NOMO-1 treated with dmso at 0.1 percent for 144 hours (cell line): ENCODE data around the gene HOMER1.
"Not testable (repeated sequence)": the region's sequence is repeated elsewhere in the genome, so short reads cannot be mapped to it uniquely, and the experiment has no call there.

Experiments
- DNase-seq: peaks from one replicate; lab custom pipeline; 2025; ENCODE audit not compliant: unreplicated experiment; lab: John Stamatoyannopoulos, UW

HOMER1 gene

DNA sequence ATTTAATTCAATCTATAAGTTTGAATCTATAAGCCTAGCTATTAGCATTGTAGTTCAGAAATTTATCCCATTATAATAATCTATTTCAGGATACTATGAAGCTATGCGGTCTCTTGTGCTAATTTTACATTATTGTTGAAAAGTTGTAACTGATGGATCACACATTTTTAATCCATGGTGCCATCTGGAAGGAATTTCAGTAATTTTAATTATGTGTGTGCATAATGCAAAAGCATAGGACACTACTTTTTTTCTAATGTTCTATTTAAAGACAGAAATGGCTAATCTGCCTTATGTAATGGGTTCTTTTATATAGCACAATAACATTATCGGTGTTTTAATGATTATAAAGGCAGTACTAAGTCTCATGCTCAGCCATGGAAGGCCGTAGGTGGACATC lies 90.6 kb downstream of the HOMER1 start:
- no peak for DNase-seq

DNA sequence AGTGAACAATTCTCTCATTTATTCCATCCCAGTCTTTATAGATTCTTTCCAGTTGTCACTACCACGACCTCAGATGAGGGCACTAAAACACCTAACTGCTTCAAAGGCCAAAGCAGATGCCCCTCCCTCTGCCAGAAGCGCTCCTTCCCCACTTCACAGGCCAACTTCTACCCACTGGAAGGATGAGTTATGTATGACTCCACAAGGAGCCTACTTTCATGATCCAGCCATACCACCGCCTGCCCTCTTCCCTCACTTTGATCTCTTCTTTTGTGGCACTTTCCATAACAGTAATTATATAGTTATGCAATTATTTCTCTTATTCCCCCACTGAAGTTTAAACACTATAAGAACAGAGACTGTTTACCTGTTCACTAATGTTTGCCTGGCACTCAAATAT lies 93.7 kb downstream of the HOMER1 start:
- DNase-seq, result no peak

DNA sequence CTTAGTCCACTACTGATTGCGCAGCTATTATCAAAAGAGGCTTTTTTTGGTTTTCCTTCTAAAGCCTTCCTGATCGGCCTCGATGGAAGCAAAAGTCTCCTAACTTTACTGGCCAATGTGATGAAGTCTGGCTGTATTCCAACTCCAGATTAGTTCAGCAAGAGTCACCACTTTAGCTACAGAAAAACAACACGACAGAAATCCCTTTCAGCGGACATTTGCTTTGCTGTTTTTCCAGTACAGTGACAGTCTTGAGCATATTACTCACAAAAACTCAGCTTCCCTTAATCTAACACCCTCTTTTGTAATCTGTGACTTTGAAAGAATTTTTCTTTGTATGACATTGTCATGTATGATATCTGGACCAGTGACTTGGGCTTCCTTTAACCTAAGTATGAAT lies 95.7 kb downstream of the HOMER1 start:
- no peak for DNase-seq

DNA sequence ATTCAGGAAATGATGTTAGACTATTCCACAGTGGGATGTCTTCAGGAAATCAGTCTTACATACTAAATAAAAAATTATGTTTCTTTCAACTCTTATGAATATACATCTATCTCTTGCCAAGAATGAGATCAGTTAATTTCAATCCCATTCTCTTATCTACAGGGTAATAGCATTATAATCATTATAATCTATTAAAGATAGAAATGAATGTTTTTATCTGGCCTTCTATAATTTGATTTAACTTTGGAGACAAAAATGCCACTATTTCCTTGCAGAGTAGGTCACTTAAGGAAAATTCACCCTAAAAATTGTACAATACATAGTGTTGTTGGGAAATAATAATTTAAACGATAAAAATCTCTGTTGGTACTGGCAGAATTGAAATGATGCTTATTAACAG lies 96.4 kb downstream of the HOMER1 start:
- no peak for DNase-seq

DNA sequence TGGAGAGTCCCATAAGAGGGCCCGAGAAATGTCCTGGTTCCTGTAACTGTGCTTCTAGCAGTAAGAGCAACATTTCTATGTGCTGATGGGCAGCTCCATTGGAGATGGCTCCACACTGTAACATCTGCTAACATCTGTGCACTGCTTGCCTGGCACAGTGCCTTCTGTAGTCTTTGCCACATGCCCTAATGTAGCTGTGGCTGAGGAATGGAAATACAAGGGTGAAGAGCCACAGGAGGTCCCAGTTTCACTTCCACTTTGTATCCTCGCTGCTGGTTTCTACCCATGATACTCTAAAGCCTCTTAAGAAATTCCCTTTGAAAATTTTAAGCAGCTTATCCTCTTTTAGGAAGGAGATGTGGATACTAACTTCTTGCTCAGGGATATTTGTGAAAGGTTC lies 97.4 kb downstream of the HOMER1 start:
- peak; percentile 68 for DNase-seq

DNA sequence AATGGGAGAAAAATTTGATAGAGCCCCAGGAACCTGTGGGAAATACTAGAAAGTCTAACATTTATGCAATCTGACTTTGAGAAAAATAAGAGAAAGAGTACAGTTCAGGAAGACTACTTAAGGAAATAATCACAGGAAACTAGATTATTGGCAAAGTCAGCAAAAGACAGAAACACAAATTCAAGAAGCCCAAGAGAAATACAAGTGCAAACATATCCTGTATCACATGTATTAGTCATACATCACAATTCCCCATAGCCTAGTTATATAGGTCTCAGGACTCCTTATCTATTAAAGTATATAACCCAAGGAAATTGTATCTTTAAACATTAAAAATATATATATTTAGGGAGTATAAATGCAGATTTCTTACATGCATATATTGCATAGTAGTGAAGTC lies 100.8 kb downstream of the HOMER1 start:
- no peak for DNase-seq

DNA sequence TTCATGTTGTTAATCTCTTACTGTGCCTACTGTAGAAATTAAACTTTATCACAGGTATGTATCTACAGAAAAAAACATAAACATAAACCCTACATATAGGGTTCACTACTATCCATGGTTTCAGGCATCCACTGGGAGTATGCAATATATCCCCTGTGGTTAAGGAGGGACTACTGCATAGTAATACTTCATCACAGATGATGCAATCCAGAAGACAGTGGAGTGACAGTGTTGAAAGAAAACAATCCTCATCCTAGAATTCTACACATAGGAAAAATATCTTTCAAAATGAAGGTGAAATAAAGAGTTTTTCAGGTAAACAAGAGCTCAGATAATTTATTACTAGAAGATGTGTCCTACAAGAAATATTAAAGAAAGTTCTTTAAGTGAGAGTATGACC lies 105.9 kb downstream of the HOMER1 start:
- no peak for DNase-seq

DNA sequence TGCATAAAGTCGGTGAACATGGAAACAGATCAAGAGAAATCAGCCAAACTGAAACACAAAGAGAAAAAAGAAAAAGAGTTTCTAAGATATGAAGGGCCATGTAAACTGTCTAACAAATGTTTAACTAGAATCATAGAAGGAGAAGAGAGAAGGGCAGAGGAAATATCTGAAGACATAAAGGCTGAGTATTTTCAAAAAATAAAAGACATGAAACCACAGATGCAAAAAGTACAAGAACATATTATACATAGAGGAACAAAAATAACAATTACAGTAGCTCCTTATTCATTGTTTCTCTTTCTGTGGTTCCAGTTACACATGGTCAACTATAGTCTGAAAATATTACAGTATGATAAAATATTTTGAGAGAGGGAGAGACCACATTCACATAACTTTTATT lies 106.3 kb downstream of the HOMER1 start:
- no peak for DNase-seq

DNA sequence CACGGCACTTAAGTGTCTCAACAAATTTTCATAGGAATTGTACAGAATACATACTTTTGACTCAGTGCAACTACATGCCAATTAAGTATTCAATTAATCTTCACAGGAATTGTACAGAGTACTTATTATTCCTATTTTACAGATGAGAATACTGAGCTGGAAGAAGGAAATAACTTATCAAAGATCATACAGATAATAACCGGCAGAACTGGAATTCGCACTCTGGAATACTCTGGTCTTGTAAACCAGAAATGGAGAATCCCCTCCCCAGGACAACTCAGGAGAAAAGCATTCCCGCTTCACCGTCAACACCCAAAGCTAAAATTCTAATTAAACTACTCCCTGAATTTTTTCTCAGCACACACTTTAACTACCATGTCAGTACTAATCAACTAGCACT lies 112.7 kb downstream of the HOMER1 start:
- no peak for DNase-seq

DNA sequence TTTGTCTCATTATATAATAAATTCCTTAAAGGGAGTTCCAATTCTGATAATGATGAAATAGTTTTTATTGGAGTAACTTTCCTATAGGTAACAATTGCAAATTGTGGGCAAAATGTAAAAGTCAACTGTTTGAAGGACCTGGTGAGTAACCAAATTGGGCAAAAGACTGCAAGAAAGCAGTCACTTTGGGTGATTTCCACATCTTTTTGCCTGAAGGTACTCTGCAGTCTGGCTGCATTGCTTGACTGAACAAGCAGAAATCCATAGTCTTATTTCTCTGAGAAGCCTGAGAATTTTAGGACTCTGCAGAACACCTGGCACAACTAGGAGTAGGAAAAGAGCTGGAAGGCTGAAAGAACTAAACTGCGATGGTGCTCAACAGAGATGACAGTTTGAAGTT lies 114.9 kb downstream of the HOMER1 start:
- no peak for DNase-seq

DNA sequence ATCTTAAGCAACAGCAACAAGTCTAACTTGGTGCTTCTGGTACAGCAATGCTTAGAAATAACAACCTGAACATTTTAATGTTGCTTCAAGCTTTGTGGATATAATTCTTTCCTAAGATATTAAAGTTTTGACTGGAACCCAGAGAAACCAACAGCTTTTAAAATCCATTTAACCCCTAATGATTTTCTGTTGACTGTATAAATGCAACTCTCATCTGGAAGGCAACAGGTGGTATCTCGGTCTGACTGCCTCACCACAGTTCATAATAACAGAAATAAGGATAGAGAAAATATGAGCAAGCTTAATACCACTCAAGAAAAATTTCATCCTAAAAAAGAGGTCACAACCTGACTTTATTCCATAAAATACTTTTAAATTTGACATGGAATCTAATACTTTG lies 116.9 kb downstream of the HOMER1 start:
- DNase-seq, result no peak

DNA sequence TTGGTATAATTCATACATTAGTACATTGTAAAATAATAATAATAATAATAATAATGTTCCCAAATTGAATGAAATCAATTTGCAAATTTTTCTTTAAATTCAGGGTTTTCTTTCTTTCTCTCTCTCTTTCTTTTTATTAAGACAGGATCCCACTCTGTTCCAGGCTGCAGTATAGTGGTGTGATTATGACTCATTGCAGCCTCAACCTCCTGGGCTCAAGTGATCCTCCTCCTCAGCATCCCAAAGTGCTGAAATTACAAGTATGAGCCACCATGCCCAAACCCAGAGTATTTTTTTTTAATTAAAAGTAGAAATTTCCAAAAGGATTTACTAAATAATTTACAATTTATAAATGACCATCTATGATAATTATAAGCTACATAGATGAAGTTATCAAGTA lies 117.7 kb downstream of the HOMER1 start:
- DNase-seq, result no peak

DNA sequence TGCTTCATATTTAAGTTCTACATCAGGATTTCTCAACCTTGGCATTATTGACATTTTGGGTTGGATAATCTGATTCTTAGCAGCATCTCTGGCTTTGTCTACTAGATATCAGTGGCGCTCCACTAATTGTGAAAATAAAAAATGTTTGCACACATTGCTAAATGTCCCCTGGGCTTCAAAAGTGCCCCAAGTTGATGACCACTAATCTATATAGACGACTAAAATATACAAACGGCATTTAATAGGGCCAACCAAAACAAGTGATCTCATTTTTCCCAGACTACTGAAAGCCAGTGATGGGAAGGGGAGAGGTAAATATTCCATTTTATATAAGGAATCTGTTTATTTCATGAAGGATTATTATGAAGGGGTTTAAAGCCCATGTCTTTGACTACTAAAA lies 118.6 kb downstream of the HOMER1 start:
- no peak for DNase-seq

DNA sequence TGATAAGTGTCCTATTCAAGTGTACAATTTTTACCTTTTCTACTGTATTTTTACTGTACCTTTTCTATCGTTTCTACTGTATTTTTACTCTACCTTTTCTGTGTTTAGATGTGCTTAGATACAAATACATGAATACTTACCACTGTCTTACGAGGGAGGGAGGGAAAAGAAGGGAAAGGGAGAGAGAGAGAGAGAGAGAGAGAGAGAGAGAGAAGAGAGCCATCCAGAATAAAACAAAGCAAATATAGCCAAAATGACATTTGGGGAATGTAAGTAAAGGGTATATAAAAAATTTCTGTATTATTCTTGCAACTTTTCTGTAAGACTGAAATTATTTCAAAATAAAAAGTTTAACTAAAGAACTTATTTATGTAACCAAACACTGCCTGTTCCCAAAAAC lies 121.2 kb downstream of the HOMER1 start:
- DNase-seq, result no peak

DNA sequence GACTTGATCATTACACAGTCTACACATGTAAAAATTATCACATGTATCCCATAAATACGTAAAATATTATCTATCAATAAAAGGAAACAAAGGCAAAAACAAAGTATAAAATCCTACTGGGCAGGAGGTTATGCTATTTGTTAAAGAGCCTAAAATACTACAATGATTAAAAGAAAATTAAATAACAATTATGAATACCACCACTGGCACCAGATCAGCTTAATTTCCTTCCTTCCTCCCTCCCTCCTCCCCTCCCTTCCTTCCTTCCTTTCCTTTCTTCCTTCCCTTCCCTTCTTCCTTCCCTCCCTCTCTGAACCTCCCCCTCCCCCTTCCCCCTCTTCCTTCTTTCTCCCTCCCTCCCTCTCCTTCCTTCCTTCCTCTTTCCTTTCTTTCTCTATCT lies 127.3 kb downstream of the HOMER1 start:
- no peak for DNase-seq

DNA sequence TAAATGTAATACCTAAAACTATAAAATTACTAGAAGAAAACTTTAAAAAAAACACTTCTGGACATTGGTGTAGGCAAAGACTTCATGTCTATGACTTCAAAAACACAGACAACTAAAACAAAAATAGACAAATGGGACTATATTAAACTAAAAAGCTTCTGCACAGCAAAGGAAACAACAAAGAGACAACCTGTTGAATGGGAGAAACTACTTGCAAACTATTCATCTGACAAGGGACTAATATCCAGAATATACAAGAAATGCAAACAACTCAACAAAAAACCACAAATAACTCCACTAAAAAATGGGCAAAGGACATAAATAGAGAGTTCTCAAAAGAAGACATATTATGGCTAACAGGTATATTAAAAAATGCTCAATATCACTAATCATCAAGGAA lies 128.8 kb downstream of the HOMER1 start:
- DNase-seq, result not testable (repeated sequence)

DNA sequence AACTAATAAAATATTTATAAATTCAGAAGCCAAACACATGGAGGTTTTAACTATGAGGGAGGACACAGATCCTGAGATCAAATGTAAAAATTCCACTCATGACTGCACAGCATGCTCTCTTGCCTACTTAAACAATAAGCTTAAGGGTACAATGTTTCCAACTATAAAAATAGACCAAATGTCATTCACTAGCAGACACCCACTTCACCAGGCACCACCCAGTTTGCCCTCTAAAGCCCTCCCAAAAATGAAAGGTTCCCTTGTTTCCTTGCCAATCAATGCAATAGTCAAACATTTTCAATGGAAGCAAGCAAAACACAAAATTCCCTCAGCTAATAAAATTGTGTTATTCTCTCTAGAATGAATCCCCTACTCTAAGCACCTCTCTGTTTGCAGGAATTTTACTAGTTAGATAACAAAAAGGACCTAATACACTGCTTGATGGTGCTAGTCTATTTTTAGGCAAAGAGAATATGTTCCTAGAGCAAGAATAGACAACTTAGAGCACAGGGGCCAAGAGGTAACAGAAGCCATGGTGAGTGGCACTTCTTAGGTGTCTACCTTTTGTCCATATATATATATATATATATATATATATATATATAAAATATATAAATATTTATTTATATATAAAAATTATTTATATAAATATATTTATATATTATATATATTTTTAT lies 135.3 kb downstream of the HOMER1 start:
- DNase-seq, result no peak

DNA sequence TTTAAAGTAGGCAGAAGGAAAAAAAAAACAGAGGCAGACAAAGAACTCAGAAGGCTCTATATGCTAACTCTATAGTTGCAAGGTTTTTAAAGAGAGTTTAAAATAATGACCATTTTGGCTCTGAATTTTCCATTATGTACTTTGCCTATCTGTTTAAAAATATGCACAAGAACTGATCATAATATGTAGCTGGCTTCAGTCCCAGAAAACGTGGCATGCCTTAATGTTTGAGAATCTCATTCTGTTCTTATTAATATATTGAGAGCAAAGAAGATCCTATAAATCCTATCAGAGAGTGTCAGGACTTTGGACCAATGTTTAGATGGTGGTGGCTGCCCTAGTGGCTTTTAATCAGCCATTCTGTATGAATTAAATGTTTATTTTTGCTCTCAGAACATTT lies 156.5 kb downstream of the HOMER1 start:
- no peak for DNase-seq

DNA sequence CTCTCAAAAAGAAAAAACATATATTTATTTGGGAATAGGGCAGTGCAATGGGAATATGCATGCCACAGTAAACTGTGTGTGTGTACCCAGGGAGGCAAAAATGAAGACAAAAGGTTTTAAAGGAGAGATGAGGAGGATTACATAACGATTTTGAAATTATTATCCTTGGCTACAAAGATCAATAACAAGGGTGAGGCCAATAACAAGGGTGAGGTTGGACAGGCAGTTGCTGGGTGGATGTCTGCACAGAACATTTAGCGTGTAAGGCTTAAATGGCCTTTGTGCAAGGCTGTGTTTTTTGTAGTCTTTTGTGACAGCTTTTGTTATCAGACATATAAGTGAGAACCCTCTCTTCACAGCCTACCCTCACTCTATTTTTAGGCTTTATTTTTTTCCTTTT lies 164.1 kb downstream of the HOMER1 start:
- no peak for DNase-seq

DNA sequence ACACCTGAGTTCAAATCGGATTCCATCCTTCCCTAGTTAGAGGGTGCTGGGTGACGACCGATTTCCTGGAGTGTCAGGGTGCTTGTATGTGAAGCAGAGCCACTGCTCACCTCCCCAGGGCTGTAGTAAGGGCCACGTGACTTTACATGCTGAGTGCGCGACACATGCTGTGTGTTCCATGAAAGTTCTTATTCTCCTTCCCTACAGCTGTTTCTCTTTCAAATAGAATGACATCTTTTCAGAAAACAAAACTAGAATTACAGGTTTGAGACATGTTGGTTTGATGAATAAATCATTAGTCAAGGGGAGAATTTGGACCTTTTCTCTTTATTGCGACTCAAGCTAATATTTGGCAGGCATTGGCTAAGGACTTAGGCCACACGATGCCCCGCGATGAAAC lies 164.9 kb downstream of the HOMER1 start:
- DNase-seq, result no peak

DNA sequence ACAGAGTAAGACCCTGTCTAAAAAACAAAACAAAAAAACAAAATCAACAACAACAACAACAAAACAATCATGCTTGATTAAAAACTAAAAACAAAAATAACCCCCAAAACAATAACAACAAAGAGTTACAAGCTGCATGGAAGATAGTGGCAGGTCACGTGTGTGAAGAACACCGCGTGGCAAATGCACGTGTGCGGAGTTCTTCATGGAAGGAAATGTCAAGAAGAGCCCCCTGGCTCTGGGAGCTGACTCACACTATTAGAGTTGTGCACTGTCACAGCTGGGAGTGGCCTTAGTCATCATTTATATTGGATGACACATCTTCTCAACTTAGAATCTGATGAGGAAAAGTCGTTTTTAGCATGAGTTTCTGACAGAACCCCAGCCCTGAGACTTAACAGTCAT lies 167.5 kb downstream of the HOMER1 start:
- DNase-seq, result no peak

DNA sequence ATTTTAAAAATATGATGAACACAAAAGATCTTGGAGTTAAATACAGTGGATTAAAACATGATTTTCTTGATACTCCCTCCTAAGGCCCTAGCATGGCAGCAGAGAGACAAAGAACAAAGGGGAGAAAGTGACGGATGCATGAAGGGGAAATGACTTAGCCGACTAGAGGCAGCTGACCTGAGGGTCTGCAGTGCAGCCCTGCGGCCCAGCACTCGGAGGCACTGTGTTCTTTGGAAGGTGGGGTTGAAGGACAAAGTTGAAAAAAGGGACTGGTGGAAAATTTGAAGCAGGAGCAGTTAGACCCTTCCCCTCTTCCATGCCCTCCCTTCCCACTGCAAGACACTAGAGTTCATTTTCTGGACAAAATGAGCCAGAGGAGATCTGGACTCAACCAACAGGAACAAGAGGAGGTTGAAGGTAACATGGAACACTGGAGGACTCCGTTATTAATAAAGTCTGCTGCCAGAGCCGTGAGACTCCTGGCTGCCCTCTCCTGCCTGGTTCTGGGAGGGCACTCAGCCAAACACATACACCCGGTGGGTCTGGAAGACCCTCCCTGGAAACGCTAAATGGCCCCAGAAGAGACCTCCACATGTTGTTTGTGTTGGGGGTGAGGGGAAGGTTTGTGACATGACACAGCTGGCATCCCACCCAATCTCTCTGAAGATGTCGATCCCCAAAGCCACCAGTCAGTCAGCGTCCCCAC lies 179.9 kb downstream of the HOMER1 start:
- DNase-seq, result no peak

DNA sequence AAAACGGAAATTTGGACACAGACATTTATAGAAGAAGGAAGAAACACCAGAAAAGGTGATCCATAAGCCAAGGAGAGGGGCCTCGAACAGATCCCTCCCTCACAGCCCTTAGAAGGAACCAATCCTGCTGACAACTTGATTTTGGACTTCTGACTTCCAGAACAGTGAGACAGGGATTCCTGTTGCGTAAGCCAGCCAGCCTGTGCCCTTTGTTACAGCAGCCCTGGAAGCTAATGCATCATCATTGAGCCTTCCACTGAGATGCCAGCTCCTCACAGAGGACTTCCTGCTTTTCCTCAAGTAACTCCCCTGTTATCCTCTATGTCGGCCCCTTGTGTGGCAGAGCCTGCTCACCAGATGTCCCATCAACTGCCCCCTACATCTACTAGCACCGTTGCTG lies 183.9 kb downstream of the HOMER1 start:
- DNase-seq, result no peak
